T-helper 22 cell (primary cell): ENCODE data around the gene TSEN34.
"Not testable (repeated sequence)": the region's sequence is repeated elsewhere in the genome, so short reads cannot be mapped to it uniquely, and the experiment has no call there.

Experiments used
- DNase-seq: peaks from one replicate; pipeline ENCODE4 v3.0.0-alpha.2; 2020; ENCODE audit warnings: low read depth

The TSEN34 gene

GRCh38 chr19:54188215-54188871 lies 2.8 kb upstream of the TSEN34 start:
- peak; percentile 60 for DNase-seq

GRCh38 chr19:54189145-54189734 lies 1.9 kb upstream of the TSEN34 start, which contains the start of gene MBOAT7:
Gene MBOAT7 (minus strand): TSS chr19:54189580. CDS start chr19:54188508, 1,072 bp downstream.
- DNase-seq: no peak

GRCh38 chr19:54189735-54190502 lies 1.2 kb upstream of the TSEN34 start:
- DNase-seq: peak; percentile 100

- peak; percentile 100 for DNase-seq
Observed at GRCh38 chr19:54190503-54191010, 551 bp upstream of the TSEN34 start.

GRCh38 chr19:54191811-54192453 lies 824 bp downstream of the TSEN34 start:
- DNase-seq: no peak

- DNase-seq: no peak
Observed at GRCh38 chr19:54193011-54193410, 1.9 kb downstream of the TSEN34 start.

GRCh38 chr19:54194463-54194862 lies 3.4 kb downstream of the TSEN34 start:
- not testable (repeated sequence) for DNase-seq

- no peak for DNase-seq
Observed at GRCh38 chr19:54196536-54196935, 5.4 kb downstream of the TSEN34 start.

GRCh38 chr19:54197121-54197520 lies 6.0 kb downstream of the TSEN34 start:
- DNase-seq: no peak

GRCh38 chr19:54199401-54199800 lies 8.3 kb downstream of the TSEN34 start:
- no peak for DNase-seq

- DNase-seq: no peak
Observed at GRCh38 chr19:54201172-54201701, 10.1 kb downstream of the TSEN34 start.

- DNase-seq: no peak
Observed at GRCh38 chr19:54201980-54202379, 10.9 kb downstream of the TSEN34 start.

- DNase-seq: no peak
Observed at GRCh38 chr19:54203151-54203611, 12.1 kb downstream of the TSEN34 start.

GRCh38 chr19:54204767-54205468 lies 13.8 kb downstream of the TSEN34 start:
- no peak for DNase-seq

GRCh38 chr19:54206030-54206830 lies 15.1 kb downstream of the TSEN34 start:
- no peak for DNase-seq

GRCh38 chr19:54206831-54207177 lies 15.7 kb downstream of the TSEN34 start:
- no peak for DNase-seq

- DNase-seq: not testable (repeated sequence)
Observed at GRCh38 chr19:54207193-54207592, 16.1 kb downstream of the TSEN34 start.

GRCh38 chr19:54207676-54207982 lies 16.5 kb downstream of the TSEN34 start:
- no peak for DNase-seq

- DNase-seq: no peak
Observed at GRCh38 chr19:54207983-54208783, 17.1 kb downstream of the TSEN34 start.

GRCh38 chr19:54208784-54209057 lies 17.6 kb downstream of the TSEN34 start:
- no peak for DNase-seq
